ENCODE results near the gene AGRN.
"Not testable (repeated sequence)": the region's sequence is repeated elsewhere in the genome, so short reads cannot be mapped to it uniquely, and the experiment has no call there.

Gene AGRN

DNA sequence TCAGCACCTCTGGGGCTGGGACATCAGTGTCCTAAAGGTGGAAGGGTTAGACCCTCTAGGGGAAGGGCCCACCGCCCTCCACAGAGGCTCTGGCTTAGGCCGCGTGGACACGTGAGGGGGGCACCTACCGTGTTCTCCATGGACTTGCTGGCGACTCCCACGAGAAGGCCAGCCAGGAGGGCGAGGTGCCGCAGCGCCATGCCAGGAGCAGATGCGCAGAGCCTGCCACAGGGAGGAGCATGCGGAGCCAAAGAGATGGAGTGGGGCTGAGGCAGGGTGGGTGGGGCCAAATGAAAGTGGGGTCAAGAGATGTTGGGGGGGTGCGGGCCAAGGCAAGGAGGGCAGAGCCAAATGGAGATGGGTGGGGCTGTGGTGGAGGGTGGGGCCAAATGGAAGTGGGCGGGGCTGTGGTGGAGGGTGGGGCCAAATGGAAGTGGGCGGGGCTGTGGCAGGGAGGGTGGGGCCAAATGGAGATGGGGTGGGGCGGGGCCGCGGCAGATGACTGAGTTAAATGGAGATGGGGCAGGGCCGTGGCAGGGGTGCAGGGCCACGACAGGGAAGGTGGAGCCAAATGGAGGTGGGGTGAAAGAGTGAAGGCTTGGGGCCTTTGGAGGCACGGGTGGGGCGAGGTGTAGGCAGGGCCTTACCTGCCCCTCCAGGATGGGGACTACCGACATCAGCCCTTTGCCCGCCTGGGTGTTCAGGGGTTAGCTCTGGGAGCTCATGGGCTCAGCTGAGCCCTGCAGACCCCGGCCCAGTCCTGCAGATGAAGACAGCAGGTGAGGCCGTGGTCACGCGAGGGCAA is 71.6 kb downstream of the AGRN start:
- Mint-ChIP-seq H3K27me3 (no peaks in the 10 kb centered on the region), H3K36me3 (ENCODE audit: low read depth) (peaks cover 16% of the 10 kb centered on the region), H3K9me3 (no peaks in the 10 kb centered on the region), H3K4me1 (ENCODE audit: low read depth) (peaks cover 10% of the 10 kb centered on the region), H3K27ac (no peak overlapping the region), H3K4me3 (no peak overlapping the region)

DNA sequence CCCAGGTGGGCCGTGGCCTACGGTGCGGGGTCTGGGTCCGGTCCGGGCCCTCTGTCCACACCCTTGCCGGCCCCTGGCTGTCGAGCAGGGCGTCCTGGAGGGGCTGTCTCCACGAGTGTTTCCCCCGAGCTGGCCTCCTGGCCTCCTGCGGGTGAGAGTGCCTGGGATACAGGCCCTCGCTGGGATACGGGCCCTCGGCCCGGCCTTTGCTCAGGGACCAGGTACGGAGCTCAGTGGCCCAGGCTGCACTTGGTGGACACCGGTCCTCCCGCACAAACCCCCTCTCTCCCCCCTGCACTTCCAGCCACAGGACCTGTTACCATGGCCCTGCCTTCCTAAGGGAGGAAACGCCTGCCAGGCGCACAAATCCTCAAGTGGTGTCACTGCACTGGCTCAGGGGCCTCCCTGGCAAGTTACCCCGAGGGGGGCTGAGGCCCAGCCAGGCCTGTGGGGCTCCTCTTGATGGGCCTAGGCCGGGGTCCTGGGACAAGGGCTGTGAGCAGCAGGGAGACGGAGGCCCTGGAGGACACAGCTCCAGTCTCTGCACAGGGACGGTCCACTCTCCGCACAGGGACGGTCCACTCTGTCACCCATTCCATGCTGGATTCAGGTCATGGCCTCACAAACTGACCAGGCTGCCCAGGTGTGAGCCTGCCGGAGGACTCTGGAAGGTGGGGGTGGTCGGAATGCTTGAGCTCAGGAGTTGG is 72.4 kb downstream of the AGRN start:
- H3K4me3 Mint-ChIP-seq, result no peak overlapping the region
- no peak overlapping the region for H3K27ac Mint-ChIP-seq
- no peaks in the 10 kb centered on the region for H3K9me3 Mint-ChIP-seq
- peaks cover 16% of the 10 kb centered on the region for H3K36me3 Mint-ChIP-seq (ENCODE audit: low read depth)
- H3K27me3 Mint-ChIP-seq, result no peaks in the 10 kb centered on the region
- peaks cover 11% of the 10 kb centered on the region for H3K4me1 Mint-ChIP-seq (ENCODE audit: low read depth)

DNA sequence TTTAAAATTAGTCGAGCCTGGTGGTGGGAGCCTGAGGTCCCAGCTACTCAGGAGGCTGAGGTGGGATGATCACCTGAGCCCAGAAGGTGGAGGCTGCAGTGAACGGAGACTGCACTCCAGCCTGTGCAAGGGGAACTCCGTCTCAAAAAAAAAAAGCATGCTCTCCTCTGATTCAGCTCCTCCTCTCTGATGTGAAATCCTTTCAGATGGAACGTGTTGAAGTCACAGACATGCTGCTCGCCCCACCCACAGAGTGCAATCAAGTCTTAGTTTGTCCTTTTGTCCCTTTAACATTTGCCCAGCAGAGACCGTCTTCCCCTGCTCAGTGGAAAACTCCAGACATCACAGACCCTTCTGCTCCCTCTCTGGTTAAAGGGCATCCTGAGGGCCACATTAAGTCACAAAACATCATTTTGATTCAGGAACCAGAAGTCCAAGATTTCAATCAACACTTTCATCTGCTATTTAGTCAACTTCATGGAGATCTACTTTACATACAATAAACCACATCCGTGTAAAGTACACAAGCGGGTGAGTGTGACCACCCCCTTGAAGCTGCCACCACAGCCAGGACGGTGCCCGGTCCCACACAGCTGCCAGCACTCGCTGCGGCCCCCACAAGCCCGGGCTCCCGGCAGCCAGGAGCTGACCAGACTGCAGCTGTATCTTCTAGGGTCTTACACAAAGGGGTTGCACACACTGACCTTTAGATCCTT is 73.1 kb downstream of the AGRN start:
- Mint-ChIP-seq H3K4me3 (no peak overlapping the region), H3K4me1 (ENCODE audit: low read depth) (peaks cover 19% of the 10 kb centered on the region), H3K27ac (peak overlapping the region; percentile 38), H3K36me3 (ENCODE audit: low read depth) (peaks cover 16% of the 10 kb centered on the region), H3K27me3 (no peaks in the 10 kb centered on the region), H3K9me3 (no peaks in the 10 kb centered on the region)

GRCh38 chr1:1093610-1093943 is 73.7 kb downstream of the AGRN start:
- Mint-ChIP-seq H3K27me3 (no peaks in the 10 kb centered on the region), H3K9me3 (no peaks in the 10 kb centered on the region), H3K27ac (no peak overlapping the region), H3K4me3 (no peak overlapping the region), H3K36me3 (ENCODE audit: low read depth) (peaks cover 19% of the 10 kb centered on the region), H3K4me1 (ENCODE audit: low read depth) (peaks cover 24% of the 10 kb centered on the region)

DNA sequence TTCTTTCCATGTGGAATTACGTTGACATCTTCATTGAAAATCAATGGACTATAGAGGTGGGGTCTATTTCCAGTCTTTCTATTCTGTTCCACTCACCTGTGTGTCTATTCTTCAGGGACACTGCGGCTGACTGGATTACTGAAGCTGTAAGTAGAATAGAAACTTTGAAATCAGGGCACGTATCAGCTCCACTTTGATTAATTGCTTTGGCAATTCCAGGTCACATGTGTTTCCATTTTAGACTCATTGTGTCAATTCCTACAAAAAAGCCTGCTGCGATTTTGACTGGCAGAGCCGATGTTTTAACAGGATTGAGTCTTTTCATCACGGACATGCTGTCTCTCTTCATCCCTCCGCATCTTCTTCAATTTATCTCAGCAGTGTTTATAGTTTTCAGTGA is 75.1 kb downstream of the AGRN start:
- H3K4me3 Mint-ChIP-seq, result no peak overlapping the region
- peaks cover 32% of the 10 kb centered on the region for H3K36me3 Mint-ChIP-seq (ENCODE audit: low read depth)
- H3K27me3 Mint-ChIP-seq, result peaks cover 8% of the 10 kb centered on the region
- H3K27ac Mint-ChIP-seq, result no peak overlapping the region
- H3K9me3 Mint-ChIP-seq, result peaks cover 12% of the 10 kb centered on the region
- H3K4me1 Mint-ChIP-seq (ENCODE audit: low read depth), result peaks cover 38% of the 10 kb centered on the region

GRCh38 chr1:1096136-1096535 is 76.2 kb downstream of the AGRN start:
- not testable (repeated sequence) for H3K27me3 Mint-ChIP-seq, H3K27ac Mint-ChIP-seq, H3K4me3 Mint-ChIP-seq
- Mint-ChIP-seq H3K4me1 (ENCODE audit: low read depth) (peaks cover 46% of the 10 kb centered on the region), H3K36me3 (ENCODE audit: low read depth) (peaks cover 40% of the 10 kb centered on the region), H3K9me3 (peaks cover 12% of the 10 kb centered on the region)

DNA sequence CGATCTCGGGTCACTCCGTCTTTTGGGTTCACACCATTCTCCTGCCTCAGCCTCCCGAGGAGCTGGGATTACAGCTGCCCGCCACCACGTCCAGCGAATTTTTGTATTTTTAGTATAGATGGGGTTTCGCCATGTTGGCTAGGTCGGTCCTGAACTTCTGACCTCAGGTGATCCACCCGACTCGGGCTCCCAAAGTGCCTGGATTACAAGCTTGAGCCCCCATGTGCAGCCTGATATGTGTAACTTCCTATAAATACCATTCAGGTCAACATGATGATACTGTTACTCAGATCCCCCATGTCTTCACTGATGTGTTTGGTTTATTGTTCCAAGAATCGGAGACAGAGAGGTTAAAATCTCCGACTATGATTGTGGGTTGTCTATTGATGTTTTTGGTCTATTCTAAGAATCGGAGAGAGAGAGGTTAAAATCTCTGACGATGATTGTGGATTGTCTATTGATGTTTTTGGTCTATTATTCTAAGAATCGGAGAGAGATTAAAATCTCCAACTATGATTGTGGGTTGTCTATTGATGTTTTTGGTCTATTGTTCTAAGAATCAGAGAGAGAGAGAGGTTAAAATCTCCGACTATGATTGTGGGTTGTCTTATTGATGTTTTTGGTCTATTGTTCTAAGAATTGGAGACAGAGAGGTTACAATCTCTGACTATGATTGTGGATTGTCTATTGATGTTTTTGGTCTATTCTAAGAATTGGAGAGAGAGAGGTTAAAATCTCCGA is 78.9 kb downstream of the AGRN start:
- Mint-ChIP-seq H3K27ac (peak overlapping the region; percentile 87), H3K36me3 (ENCODE audit: low read depth) (peaks cover 48% of the 10 kb centered on the region), H3K4me1 (ENCODE audit: low read depth) (peaks cover 51% of the 10 kb centered on the region), H3K27me3 (peaks cover 8% of the 10 kb centered on the region), H3K4me3 (peak overlapping the region; percentile 33), H3K9me3 (peaks cover 12% of the 10 kb centered on the region)

DNA sequence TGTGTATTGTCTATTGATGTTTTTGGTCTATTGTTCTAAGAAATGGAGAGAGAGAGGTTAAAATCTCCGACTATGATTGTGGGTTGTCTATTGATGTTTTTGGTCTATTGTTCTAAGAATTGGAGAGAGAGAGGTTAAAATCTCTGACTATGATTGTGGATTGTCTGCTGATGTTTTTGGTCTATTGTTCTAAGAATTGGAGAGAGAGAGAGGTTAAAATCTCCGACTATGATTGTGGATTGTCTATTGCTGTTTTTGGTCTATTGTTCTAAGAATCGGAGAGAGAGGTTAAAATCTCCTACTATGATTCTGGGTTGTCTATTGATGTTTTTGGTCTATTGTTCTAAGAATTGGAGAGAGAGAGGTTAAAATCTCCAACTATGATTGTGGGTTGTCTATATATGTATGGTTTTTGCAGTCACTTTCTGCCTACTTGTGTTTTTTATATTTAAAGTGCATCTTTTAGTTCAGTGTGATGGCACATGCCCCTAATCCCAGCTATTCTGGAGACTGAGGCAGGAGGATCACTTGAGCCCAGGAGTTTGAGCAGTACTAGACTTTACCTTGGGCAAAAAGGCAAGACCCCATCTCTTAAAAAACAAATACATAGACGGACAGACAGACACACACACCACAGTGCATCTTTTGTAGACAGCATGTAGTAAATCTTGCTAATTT is 79.7 kb downstream of the AGRN start:
- Mint-ChIP-seq H3K27me3 (peaks cover 8% of the 10 kb centered on the region), H3K4me1 (ENCODE audit: low read depth) (peaks cover 59% of the 10 kb centered on the region), H3K4me3 (peak overlapping the region; percentile 33), H3K27ac (peak overlapping the region; percentile 87), H3K36me3 (ENCODE audit: low read depth) (peaks cover 51% of the 10 kb centered on the region), H3K9me3 (peaks cover 12% of the 10 kb centered on the region)

GRCh38 chr1:1100296-1100695 is 80.4 kb downstream of the AGRN start:
- Mint-ChIP-seq H3K27me3 (peaks cover 8% of the 10 kb centered on the region), H3K9me3 (peaks cover 12% of the 10 kb centered on the region), H3K4me3 (no peak overlapping the region), H3K27ac (no peak overlapping the region), H3K4me1 (ENCODE audit: low read depth) (peaks cover 63% of the 10 kb centered on the region), H3K36me3 (ENCODE audit: low read depth) (peaks cover 45% of the 10 kb centered on the region)

- Mint-ChIP-seq H3K4me1 (ENCODE audit: low read depth) (peaks cover 66% of the 10 kb centered on the region), H3K27me3 (peaks cover 8% of the 10 kb centered on the region), H3K27ac (no peak overlapping the region), H3K36me3 (ENCODE audit: low read depth) (peaks cover 48% of the 10 kb centered on the region), H3K9me3 (peaks cover 12% of the 10 kb centered on the region), H3K4me3 (no peak overlapping the region)
These were observed 81.6 kb downstream of the AGRN start for GRCh38 chr1:1101503-1101902.

- H3K27me3 Mint-ChIP-seq, H3K9me3 Mint-ChIP-seq, H3K4me3 Mint-ChIP-seq: not testable (repeated sequence)
- peaks cover 45% of the 10 kb centered on the region for H3K36me3 Mint-ChIP-seq (ENCODE audit: low read depth)
- peaks cover 51% of the 10 kb centered on the region for H3K4me1 Mint-ChIP-seq (ENCODE audit: low read depth)
- H3K27ac Mint-ChIP-seq, result peak overlapping the region; percentile 53
These were observed 84.2 kb downstream of the AGRN start for GRCh38 chr1:1104152-1104551.
